Thyroid gland (tissue), 4 donors: ENCODE results near the gene LIMS2.

Source experiments
- POLR2A ChIP-seq, 2 donors: fragments of 450-650 bp; IDR thresholded peaks; one replicate each; pipeline ENCODE4 v1.6.1; 2017; ENCODE audit warnings: antibody characterized with exemption in 2 of 2, mild to moderate bottlenecking in 2 of 2, moderate library complexity in 1 of 2
- TF ChIP-seq, protein P1 (sequence below), 6 experiments: fragments of 200-600 bp in 3 of 6; fragments of 450-650 bp in 3 of 6; sonication (generic) in 3 of 6; IDR thresholded peaks; one replicate each; pipeline ENCODE4 v1.5.1; 2016 to 2019; ENCODE audit warnings: antibody characterized with exemption in 6 of 6, mild to moderate bottlenecking in 2 of 6, inconsistent platforms in 1 of 6, moderate library complexity in 1 of 6

DNA sequence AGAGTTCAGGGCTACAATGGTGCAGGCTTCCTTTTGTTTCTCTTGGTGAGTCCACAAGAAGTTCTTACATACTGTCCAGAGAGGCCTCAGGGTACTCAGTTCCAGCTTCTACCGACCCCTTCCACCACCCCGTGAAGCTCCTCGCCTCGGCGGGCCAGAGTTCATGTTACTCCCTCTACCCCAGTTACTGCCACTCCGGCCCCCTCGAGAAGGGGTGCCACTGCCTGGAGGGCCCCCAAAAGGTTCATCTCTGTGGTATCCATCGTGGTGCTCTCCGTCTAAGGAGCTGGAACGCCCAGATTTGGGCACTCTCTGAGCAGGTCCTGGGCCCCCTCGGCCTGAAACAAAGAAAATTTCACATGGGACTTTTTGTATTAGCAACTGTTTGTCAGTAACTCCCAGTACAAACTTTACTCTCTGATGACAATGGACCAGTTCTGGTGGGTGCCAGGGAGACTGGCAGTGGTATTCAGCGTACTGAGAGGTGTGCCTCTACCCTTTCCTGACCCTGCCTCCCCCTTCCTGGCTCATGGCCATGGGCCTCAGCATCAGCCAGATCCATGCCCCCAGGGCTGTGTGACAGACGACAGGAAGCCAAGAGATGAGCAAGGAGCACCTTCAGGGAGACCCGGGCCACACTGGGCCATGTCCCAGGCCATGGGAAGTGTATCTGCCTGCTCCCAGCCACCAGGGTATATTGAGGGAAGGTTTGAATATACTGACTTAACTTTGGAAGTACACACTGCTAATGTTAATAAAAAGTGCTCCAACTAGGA, 31.1 kb upstream of the LIMS2 start:
- TF ChIP-seq, protein P1, sequence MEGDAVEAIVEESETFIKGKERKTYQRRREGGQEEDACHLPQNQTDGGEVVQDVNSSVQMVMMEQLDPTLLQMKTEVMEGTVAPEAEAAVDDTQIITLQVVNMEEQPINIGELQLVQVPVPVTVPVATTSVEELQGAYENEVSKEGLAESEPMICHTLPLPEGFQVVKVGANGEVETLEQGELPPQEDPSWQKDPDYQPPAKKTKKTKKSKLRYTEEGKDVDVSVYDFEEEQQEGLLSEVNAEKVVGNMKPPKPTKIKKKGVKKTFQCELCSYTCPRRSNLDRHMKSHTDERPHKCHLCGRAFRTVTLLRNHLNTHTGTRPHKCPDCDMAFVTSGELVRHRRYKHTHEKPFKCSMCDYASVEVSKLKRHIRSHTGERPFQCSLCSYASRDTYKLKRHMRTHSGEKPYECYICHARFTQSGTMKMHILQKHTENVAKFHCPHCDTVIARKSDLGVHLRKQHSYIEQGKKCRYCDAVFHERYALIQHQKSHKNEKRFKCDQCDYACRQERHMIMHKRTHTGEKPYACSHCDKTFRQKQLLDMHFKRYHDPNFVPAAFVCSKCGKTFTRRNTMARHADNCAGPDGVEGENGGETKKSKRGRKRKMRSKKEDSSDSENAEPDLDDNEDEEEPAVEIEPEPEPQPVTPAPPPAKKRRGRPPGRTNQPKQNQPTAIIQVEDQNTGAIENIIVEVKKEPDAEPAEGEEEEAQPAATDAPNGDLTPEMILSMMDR (IDR thresholded peaks at IDR 0.05): no peak
- no peak for TF ChIP-seq POLR2A (IDR thresholded peaks at IDR 0.05)
